Keratinocyte (primary cell): ENCODE measurements around the gene ANAPC5.

Source experiments
- EZH2 ChIP-seq: IDR thresholded peaks from one replicate; pipeline ENCODE4 v1.6.1; 2012; ENCODE audit warnings: inconsistent platforms, mild to moderate bottlenecking, low read length, moderate library complexity
- TF ChIP-seq, protein P1 (sequence below), 3 experiments: IDR thresholded peaks in 1 of 3; conservative IDR thresholded peaks in 1 of 3; optimal IDR thresholded peaks in 1 of 3; 2 replicates in 2 of 3; 3 replicates in 1 of 3; pipeline versions ENCODE3 to v1.5.1; 2011; ENCODE audit warnings: low read length in 3 of 3, mild to moderate bottlenecking in 3 of 3, moderate library complexity in 2 of 3, control low read depth in 1 of 3, inconsistent platforms in 1 of 3; ENCODE audit not compliant: insufficient read depth in 2 of 3; ENCODE audit errors: extremely low read depth in 1 of 3

DNA sequence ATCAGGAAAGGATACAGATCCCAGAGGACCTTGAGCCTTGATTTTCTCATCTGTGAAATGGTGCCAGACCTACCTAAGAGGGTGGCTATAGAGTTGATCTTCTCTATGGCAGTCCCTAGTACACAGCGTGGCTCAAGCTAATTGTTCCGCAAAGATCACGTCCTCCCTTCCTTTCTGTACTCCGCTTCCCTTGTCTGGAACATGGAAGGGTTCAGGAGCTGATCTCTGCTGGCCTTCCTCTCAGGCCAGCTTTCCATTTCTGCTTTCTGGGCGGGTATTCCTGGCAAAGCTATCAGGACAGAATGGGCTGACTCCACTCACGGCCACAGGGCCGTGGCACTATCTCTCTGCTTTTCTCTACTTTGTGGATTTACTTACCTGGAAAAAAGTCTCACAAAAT lies 62.2 kb downstream of the ANAPC5 start:
- TF ChIP-seq, protein P1, sequence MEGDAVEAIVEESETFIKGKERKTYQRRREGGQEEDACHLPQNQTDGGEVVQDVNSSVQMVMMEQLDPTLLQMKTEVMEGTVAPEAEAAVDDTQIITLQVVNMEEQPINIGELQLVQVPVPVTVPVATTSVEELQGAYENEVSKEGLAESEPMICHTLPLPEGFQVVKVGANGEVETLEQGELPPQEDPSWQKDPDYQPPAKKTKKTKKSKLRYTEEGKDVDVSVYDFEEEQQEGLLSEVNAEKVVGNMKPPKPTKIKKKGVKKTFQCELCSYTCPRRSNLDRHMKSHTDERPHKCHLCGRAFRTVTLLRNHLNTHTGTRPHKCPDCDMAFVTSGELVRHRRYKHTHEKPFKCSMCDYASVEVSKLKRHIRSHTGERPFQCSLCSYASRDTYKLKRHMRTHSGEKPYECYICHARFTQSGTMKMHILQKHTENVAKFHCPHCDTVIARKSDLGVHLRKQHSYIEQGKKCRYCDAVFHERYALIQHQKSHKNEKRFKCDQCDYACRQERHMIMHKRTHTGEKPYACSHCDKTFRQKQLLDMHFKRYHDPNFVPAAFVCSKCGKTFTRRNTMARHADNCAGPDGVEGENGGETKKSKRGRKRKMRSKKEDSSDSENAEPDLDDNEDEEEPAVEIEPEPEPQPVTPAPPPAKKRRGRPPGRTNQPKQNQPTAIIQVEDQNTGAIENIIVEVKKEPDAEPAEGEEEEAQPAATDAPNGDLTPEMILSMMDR (optimal IDR thresholded peaks at IDR 0.05 in 1 of 3, IDR thresholded peaks at IDR 0.05 in 1 of 3, conservative IDR thresholded peaks at IDR 0.05 in 1 of 3; ENCODE audit: extremely low read depth in 1 of 3, insufficient read depth in 2 of 3, low read length in 3 of 3), result no peak
- no peak for TF ChIP-seq EZH2
